GOT3 (cell line): ENCODE measurements around the gene KCNK16.

Source experiments
- DNase-seq: peaks from one replicate; lab custom pipeline; 2025; ENCODE audit warnings: mixed read lengths; lab: John Stamatoyannopoulos, UW

The KCNK16 gene

DNA sequence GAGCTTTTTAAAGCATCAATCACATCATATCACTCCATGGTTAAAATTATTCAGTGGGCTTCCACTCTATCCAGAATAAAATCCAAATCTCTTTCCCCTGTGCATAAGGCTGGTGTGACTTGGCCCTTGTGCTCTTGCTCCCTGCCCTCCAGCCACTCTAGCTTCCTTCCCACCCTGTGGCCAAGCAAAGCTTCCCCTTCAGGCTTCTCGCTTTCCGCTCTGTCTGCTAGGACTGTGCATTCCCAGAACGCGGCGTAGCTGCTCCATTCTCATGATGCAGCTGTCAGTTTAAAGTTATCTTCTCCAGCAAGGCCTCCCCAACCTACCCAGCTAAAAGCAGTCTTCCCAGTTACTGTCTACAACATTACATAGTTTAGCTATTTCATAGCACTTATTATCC lies 19.4 kb upstream of the KCNK16 start:
- DNase-seq: no peak

DNA sequence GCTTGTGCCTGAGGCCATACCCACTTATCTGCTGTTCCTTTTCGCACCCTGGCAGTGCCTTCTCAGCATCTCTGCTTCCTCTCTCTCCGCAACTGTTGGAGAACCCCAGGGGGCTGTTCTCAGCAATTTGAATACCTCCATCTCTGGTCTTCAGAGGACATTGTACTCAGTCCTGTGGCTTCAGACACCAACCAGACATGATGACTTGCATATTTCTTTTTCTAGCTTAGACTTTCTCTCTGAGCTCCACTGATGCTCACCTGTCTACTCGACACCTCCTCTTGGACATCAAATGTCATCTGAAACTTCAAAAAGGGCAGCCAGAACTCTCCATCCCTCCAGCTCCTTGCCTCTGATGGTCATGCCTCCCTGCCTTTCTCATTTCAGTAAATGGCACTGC lies 18.9 kb upstream of the KCNK16 start:
- DNase-seq: no peak

DNA sequence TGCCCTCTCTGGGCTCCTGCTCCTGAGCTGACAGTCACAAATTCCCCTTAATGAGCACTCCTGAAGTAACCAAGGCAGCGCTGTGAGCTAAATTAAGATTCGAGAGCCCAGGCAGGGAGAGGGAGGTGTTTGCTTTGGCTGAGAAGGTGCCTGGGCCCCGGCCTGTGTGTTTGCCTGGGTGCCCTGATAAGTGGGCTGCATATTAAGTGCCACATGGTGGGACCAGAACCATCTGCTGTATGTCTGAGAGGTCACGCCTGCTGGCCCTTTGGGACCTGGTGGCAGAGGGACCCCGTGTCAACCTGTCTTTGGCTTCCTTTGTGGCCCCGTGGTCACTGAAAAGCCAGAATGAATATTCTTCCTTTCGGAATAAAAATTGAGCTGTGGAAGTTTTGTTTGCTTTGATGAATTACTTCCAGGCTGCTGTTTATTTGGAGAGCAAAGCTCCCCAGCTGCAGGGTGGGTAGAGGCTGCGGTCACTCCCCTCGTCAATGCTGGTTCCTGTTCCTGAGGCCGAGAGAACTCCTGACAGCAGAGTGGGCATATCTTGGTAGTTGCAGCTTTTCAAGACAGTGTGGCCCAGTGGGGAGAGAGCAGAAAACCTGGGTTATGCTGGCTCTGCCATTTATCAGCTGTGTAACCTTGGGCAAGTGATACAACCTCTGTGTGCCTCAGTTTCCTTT lies 17.5 kb upstream of the KCNK16 start:
- no peak for DNase-seq

DNA sequence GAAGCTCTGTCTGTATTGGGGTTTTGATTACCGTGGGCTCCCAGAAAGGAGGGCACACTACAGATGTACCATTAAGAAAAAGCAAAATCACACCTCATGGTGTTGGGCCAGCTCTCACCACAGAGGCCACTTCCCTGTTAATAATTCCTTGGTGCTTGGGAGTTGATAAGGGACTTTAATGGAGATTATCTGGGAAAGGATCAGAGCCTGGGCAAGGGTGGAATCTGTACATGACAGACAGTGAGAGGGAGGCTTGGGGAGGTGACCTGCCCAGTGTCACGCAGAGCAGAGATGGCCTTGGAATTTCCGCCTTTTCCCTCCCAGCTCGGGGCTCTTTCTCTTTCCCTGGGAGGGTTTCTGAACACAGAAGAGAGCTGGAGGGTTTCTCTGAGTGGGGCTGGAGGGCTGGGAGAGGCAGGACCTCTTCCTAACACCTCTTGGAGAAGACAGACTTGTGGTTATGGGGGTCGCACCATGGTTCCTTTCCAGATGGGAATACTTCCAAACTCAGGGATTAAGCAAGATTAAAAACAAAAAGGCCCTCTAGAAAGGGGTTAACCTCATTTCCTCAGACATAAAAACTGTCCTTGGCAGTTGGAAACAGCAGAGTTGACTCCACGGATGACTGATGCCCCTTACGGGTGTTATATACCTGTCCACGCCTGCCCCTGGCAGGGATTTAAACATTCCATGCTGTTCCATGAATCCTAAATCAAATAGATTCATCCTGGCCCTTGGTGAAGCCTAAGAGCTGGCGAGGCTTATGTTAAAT lies 16.8 kb upstream of the KCNK16 start:
- DNase-seq: no peak

DNA sequence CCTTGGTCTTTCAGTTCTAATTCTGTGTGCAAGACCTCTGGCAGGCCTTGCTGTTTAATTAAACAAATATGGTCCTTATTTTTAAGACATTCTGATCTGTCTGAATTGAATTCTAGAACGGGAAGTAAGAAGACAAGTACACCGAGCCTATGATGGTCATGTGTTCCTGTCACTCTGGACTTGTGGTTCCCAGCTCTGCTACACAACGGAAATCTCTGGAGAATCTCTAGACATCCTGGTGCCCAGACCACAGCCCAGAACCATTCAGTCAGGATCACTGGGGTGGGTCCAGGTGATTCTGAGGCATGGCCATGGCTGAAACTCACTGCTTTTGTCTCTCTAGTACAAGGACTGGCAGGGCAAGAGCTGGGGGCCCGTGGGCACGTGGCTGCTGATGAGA lies 15.9 kb upstream of the KCNK16 start:
- no peak for DNase-seq

DNA sequence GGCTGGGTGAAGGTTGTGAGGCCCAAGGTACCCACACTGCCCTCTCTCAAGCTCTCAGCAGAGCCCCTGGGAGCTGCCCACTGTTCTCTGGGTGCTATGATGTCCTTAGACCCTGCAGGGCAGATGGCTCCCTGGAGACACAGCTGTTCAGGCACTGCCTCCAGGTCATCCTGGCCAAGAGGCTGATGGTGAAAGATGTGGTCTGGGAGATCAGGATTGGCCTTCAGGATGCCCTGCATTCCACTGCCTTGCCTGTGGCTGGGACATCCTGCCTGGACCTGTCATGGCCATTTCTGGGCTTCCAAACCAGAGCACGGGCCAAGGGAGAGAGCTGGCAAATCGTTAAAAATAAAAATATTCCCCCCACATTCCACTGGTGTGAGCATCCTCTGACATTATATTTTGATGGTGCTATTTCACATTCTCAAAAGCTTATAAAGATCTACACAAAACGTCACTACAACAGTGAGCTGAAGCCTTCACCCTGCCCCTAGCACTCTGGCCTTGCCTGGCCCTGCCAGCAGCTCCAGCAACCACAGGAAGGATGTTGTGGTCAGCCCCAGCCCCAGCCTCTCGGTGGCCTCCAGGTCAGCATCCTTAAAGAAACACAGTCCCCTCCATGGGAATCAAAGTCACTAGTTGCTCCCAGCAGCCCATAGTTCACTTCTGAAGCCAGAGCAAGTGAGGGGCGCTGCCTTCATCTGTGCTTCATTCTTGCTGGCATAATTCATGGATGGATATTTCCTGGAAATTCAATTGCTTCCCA lies 13.5 kb upstream of the KCNK16 start:
- no peak for DNase-seq

DNA sequence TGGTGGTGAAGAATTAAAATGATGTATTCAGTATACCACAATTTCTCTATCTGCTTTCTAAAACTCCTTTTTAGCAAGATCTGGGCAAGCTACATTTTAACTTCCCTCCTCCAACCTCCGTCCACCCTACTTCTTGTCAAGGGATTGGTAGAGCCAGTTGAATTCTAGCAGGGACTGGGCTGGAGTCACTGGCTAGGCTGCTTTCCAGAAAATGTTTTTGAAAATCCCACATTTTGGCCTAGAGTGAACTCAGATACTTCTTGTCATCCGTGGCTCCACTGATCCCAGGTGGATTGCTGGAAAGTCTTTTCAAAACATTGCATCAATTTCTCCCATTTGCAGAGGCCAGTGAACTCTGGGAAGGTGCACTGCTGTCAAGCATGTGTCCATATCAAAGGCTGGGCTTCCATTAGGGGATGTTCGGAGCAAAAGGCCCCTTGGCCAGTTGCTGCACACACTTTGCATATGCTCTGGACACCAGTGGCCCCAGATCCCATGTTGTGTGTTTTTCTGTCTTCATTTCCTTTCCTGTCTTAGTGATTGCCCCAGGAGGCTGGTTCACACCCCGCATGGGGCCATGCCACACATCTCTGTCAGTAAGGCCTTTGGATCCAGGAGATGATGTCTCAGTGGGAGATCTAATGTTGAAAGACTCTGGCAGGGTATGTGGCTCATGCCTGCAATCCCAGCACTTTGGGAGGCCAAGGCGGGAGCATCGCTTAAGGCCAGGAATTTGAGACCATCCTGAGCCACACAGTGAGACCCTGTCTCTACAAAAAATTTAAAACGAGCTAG lies 11.3 kb upstream of the KCNK16 start:
- DNase-seq: no peak

DNA sequence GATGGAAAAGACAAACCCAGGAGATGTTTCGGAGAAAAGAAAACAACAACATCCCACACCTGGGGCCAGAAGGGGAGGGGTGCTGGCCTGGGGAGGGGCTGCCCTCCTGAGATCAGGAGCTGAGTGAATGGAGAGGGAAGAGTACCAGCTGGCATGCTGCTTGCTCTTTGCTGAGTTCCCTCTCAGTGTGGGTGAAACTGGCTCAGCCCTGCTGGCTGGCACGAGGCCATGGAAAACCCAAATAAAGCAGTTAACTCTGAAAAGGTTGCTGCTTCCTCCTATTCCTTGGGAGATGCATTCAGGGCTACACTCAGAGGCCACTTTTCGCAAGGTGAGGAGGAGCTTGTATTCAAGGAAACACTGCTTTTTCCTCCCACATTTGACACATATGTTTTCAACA lies 8.0 kb upstream of the KCNK16 start:
- no peak for DNase-seq

DNA sequence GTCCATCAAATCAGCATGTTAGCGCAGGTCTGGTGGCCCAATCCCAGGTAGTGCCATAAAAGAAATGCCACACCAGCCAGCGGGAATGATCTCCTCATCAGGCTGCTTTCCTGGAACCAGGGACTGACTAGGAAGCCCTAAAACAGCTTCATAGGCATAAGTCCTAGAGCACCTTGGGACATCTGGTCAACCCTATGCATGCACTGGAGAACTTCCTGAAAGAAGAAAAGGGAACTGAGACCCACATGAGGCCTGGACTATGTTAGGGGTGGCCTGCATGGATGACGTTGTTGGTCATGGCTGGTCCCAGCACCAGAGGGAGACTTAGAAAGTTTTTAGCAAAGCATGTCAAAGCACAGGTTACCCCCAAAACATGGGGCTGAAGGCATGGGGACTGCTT lies 7.6 kb upstream of the KCNK16 start:
- DNase-seq: no peak

DNA sequence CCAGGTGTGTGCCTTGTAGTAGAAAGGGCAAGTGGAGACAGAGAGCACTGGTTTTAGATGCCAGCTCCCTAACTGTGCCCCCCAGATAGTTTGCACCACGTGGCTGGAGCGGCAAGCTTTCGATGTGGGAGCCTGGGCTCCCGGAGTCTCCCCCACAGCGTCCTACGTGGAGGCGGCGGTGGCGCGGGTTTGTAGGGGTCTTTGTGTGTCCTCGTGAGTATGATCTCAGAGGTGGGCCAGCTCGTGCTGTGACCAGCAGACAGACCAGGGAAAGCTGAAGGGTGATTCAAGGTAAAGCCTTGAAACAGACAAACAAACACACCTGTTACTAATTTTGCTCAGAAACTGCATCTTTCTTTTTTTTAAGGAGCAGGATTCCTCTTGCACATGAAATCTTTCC lies 5.6 kb upstream of the KCNK16 start:
- no peak for DNase-seq

DNA sequence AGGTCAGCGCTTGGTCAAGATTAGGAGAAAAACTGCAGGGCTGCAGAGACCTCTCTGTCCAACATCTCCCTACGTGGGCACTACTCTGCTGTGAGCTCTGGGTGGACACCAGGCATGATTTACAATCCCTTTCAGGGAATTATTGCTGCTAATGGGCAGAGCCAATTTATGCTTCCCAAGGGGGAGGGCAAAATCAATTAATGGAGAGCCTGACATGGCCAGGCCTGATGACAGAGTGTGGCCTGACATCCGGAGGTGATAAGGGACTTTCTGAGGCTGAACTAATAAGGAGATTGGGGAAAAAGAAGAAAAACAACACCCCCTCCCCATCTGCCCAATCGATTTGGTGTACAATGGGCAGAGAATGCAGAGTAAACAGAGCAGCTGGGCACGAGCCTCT lies 5.0 kb upstream of the KCNK16 start:
- DNase-seq: no peak

DNA sequence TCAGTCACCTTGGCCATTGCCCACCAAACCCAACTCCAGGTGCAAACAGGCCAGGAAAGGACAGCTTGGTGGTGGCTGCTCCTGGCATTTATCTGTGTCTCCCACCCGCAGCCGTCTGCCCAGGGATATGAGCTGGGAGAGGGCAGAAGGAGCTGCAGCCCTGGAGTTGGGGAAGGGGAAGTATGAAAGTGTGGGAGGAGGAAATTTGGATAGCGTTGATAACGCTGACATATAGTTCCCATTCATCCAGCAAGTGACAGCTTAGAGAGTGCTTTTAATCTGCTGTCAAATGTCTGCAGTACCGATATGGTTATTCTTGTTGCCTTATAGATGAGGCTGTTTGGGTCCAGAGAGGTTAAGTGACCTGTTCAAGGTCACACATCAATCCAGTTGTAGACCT lies 741 bp downstream of the KCNK16 start:
- DNase-seq: no peak

DNA sequence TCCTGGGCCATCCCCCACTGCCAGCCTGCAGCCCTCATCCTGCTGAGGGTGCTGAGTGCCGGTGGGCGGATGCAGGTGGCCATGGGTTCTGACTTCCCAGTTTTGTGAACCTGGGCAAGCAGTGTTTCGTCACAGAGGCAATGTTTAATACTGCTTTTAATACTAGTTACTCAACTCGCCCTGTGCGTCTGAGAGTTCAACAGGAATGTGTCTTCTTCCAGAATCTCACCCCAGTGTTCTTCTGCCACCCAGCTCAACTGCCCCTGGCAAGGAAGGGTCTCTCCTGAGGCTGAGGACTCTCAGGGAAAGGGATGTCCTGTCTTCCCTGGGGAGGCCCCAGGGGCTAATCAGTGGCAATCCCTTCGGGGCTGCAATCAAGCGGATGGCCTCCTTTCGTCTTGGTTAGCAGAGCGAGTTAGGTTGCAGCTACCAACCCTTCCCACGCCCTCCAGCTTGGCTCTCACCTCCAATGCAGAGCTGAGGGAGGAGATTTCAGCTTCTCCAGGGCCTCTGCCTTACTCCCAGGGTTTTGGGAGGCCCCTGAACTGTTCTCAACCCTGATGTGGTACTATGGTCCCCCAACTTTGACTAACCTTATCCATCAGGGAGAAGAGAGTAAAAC lies 2.0 kb downstream of the KCNK16 start:
- no peak for DNase-seq

DNA sequence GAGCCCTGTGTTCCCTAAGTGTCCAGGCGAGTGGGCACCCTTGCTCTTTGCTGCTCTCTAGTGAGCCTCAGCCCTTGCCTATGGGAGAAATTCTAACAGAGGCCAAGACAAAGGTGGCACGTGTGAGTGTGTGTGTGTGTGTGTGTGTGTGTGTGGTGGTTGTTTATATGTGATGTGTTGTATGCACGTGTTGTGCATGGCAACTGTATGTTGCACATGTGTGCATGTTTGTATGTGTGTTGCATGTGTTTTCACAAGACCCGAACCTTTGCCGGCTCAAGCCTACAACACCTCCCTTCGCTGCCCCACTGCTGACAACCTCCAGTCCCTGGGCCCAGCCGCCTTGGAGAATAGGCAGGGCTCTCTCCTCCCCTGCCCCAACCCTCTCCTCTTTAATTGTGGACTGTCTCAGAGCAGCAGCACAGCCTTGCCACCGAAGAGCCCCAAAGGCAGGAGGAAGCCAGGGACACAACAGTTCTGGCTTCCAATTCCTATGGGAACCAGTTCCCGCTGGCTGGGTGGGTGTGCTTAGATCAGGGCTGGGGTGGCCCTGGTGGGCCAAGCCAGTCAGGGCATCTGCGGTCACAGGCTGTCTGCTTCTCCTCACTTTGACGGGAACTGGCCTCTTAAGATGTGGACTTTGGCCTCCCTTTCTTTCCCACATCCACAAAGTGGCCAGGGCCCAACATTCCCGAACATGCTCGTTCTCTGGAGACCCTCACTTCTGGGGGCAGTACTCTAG lies 2.7 kb downstream of the KCNK16 start:
- no peak for DNase-seq

DNA sequence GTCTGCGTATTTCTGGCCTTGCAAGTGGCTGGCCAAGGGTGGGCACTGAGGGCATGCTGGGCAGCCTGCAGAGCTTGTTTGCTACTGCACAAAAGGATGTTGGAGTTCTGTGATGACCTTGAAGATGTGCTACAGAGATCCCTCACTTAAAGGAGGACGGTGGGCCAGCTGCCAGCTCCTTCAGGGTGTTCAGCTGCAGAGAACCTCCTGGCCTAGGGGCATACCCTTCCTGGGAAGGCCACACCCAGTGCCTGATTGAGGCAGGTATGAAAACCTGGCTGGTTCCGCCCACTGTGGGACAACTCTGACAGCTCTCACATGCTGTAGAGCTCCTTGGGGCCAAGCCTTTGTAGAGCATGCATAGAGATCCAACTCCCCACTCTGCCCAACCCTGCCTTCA lies 5.2 kb downstream of the KCNK16 start:
- no peak for DNase-seq

DNA sequence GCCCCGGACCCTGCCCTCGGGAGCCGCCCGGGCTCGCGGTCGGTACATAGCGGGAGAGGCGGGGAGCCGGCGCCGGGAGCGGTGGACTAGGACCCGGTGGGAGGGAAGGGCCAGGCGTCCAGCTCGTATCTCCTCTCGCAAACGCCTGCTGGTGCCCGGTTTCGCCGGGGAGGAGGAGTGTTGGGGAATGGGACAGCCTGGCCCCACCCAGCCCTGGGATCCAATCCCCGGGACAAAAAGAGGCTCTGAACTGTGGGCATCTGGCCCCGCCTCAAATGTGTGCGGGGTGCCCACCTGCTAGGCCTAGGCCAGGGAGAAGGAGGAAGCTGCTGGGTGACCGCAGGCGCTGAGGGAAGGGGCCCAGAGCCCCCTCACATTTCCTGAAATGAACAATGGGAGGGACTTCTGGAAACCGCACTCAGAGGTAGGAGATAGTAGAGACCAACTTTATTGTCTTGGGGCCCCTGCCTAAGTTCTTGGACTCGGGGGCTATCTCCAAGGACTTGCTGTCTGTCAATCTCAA lies 8.2 kb downstream of the KCNK16 start, which contains the start of gene KCNK17:
Gene KCNK17, minus strand, starts transcription at position 147 of the 523 bp plus-strand sequence. Its CDS starts 99 bp downstream, at position 48.
- DNase-seq: no peak

DNA sequence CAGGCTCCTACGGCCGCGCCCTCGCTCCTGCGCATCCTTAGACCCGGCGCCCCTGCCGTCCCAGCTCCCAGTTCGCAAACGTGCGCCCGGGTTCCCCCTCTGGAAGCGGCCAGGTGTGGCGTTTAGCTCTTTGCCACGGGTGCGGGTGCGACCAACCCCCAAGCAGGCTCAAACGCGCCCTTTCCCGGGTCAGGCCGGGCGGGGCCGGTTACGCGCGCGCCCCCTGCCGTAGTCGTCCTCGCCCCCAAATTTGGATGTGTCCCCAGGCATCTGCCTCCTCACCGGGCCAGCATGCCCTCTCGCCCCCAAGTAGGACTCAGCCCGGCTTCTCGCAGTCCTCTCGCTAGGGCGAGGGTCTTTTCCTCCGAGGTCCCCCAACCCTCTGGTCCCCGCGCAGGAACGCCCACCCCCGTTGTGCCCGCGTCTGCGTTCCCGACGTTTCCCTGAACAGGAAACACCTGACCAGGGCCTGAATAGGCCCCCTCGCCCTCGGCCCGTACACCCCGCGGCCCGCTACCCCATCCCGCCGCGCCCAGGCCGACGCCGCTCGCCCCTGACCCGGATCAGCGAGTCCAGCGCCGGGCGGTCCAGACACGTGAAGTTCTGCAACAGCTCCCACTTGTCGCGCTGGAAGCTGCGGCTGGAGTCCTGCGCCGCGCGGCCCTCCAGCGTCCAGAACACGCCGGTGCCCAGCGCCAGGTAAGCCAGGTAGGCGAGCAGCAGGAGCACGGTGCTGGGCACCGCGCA lies 8.8 kb downstream of the KCNK16 start:
- DNase-seq: no peak

DNA sequence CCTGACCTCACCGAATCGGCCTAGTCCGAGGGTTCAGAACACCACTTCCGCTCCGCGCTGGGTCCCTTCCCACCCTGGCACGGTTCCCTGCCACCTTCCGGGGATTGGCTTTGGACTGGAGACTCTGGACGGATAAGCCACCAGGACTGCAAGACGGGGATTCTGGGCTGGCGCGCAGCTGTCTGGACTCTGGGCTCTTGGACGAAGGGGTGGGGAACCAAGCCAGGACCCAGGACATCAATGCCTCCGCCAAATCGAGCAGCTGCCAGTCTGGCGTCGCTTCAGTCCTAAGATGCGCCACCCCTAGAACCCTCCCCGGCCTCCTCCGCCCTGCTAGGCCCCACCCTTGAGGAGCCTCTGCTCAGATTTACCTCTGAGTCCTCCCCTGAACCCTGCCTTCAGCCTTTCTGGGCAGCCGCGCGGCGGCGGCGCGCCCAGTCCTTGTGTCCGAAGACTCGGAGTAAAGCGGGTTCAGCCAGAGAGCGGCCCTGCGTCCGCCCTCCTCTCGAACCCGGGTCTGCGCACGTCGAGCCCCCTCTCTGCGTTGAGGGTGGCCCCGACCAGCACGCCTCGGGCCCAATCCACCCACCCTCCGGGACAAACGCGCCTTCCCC lies 9.5 kb downstream of the KCNK16 start:
- no peak for DNase-seq

DNA sequence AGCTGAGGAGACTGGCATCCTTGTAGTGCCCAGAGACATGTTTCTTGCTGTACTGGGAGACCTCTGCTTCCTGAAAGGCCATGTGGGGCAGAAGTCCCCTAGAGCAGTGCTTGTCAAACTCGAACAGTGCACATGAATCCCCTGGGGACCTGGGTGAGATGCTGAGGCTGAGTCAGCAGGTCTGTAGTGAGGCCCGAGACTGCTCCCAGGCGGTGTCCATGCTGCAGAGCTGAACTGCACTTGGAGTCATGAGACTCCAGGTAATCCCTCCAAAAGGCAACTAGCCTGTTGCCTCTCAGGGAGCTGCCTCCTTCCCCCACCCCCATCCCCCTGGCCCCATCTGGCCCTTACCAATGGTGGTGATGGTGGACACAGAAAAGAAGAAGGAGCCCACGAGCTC lies 12.0 kb downstream of the KCNK16 start:
- DNase-seq: no peak
